ENCODE measurements around the gene PCSK6. TPM values are rescaled to one million over a fixed set of nuclear protein-coding genes. Genes with fewer than 3 reads are reported as not detected.

PCSK6 gene
- total and polyA plus RNA-seq, 2 experiments from 2014 or later = 0.38 TPM; not detected in 1

DNA sequence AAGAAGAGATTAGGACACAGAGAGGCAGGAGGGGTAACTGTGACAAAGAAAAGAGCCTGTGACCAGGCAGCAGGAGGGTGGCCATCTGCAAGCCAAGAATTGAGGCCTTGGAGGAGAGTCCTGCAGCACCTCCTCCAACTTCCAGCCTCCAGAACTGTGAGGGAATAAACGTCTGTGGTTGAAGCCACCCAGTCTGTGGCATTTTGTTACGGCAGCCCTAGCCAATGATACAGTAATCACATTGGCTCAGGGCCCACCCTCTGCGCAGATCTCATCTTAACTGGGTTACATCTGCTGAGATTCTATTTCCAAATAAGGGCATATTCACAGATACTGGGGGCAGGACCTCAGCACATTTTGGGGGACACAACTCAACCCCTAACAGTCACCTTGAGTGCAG, 223.5 kb downstream of the PCSK6 start:
- 59 to 64% methylated on average over 3 of the region's 3 CpGs for WGBS, 2 experiments (ENCODE audit: low coverage in 1 of 2, low lambda C conversion rate in 2 of 2, missing lambda C conversion rate in 2 of 2)
- H3K27ac ChIP-seq = peak overlapping the region; percentile 86
- in situ Hi-C loops (cut with MboI) = loop anchor here (10.0 to 25.0 kb wide), 2 partner anchors 354 to 651 kb away; partner anchors contain the start of gene LRRK1

DNA sequence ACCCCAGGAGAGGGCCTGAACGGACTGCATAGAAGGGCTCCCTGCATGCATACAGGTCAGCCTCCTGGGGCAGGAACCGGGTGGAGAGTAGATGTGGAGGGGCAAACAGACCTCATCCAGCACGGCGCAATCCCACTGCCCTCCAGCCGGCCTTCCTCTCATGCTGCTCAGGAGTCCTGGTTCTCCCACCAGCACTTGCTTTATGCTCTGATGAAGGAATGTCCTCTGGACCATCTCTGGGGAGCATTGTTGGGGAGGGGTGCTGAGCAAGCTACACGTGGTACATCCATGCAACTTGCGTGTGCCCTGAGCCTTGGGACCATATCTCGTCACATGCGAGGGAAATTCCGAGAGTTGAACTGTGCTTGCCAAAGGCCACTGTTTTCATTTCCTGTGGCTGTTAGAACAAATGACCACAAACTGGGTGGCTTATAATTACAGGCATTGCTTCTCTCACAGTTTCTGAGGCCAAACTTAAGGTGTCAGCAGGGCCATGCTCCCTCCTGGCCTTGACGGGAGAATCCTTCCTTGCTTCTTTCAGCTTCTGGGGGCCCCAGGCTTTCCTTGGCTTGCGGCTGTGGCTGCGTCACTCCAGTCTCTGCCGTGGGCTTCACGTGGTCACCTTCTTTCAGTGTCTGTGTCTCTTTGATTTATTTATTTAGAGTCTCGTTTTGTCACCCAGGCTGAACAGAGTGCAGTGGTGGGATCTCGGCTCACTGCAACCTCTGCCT, 224.4 kb downstream of the PCSK6 start:
- Histone ChIP-seq H3K4me1 (ENCODE audit: insufficient read depth) (peaks cover 33% of the 10 kb centered on the region), H3K4me3 (no peak overlapping the region), H3K9me3 (ENCODE audit: low read depth) (no peaks in the 10 kb centered on the region), H2AFZ (no peak overlapping the region), H3K27me3 (replicated peaks; ENCODE audit: insufficient read depth) (no peaks in the 10 kb centered on the region), H3F3A (ENCODE audit: insufficient read depth) (peaks cover 45% of the 10 kb centered on the region), H4K20me1 (ENCODE audit: insufficient read depth) (no peaks in the 10 kb centered on the region), H3K9ac (no peak overlapping the region), H3K36me3 (ENCODE audit: low read depth) (no peaks in the 10 kb centered on the region), H3K79me2 (ENCODE audit: insufficient read depth) (no peaks in the 10 kb centered on the region), H3K9me2 (ENCODE audit: insufficient read depth) (no peaks in the 10 kb centered on the region), H3K4me2 (ENCODE audit: unreplicated experiment) (no peak overlapping the region), H3K27ac (no peak overlapping the region)
- in situ Hi-C loops (cut with MboI) = loop anchor here (10.0 to 25.0 kb wide), 2 partner anchors 353 to 650 kb away; partner anchors contain the start of gene LRRK1
- no peak for DNase-seq
- TF ChIP-seq EZH2phosphoT487 (IDR thresholded peaks at IDR 0.05; ENCODE audit: insufficient read depth, low read depth) (no peak), EZH2 (IDR thresholded peaks at IDR 0.05; ENCODE audit: insufficient read depth, poor library complexity, severe bottlenecking) (no peak)
- WGBS, 2 experiments (ENCODE audit: low coverage in 1 of 2, low lambda C conversion rate in 2 of 2, missing lambda C conversion rate in 2 of 2) = 88% methylated on average over 17 of the region's 17 CpGs

More for the DNA sequence above, 223.5 kb downstream of the PCSK6 start:
- Histone ChIP-seq H3K9ac (no peak overlapping the region), H3F3A (ENCODE audit: insufficient read depth) (peaks cover 55% of the 10 kb centered on the region), H3K79me2 (ENCODE audit: insufficient read depth) (no peaks in the 10 kb centered on the region), H3K36me3 (ENCODE audit: low read depth) (peaks cover 3% of the 10 kb centered on the region; the same call in 1 of the 2 replicates), H3K4me2 (ENCODE audit: unreplicated experiment) (no peak overlapping the region), H4K20me1 (ENCODE audit: insufficient read depth) (no peaks in the 10 kb centered on the region), H3K4me1 (ENCODE audit: insufficient read depth) (peaks cover 33% of the 10 kb centered on the region), H3K27me3 (replicated peaks; ENCODE audit: insufficient read depth) (no peaks in the 10 kb centered on the region), H3K9me3 (ENCODE audit: low read depth) (no peaks in the 10 kb centered on the region), H3K4me3 (no peak overlapping the region), H2AFZ (no peak overlapping the region), H3K9me2 (ENCODE audit: insufficient read depth) (no peaks in the 10 kb centered on the region)
- DNase-seq = peak; percentile 33
- no peak for TF ChIP-seq EZH2 (IDR thresholded peaks at IDR 0.05; ENCODE audit: insufficient read depth, poor library complexity, severe bottlenecking)
- no peak for TF ChIP-seq EZH2phosphoT487 (IDR thresholded peaks at IDR 0.05; ENCODE audit: insufficient read depth, low read depth)

DNA sequence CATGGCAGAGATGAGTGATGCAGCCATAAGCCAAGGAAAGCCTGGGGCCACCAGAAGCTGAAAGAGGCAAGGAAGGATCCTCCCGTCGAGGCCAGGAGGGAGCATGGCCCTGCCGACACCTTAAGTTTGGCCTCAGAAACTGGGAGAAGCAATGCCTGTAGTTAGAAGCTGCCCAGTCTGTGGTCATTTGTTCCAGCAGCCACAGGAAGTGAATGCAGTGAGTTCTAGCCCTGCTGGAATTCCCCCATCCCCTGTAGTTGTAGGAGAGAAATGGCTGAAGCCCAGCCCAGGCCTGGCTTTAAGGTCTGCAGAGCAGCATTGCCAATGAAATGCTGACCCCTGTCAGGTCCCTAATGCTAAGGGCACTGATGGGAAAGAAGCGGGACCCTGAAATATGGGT, 225.5 kb downstream of the PCSK6 start:
- 93 to 96% methylated on average over 4 of the region's 4 CpGs for WGBS, 2 experiments (ENCODE audit: low coverage in 1 of 2, low lambda C conversion rate in 2 of 2, missing lambda C conversion rate in 2 of 2)
- H2AFZ ChIP-seq = no peak overlapping the region
- H3K4me3 ChIP-seq = no peak overlapping the region
- H3K9me2 ChIP-seq (ENCODE audit: insufficient read depth) = no peaks in the 10 kb centered on the region
- peaks cover 34% of the 10 kb centered on the region for H3F3A ChIP-seq (ENCODE audit: insufficient read depth)
- no peaks in the 10 kb centered on the region for H3K9me3 ChIP-seq (ENCODE audit: low read depth)
- H3K4me2 ChIP-seq (ENCODE audit: unreplicated experiment) = no peak overlapping the region
- H3K27ac ChIP-seq = no peak overlapping the region
- H3K36me3 ChIP-seq (ENCODE audit: low read depth) = no peaks in the 10 kb centered on the region
- no peak for TF ChIP-seq EZH2 (IDR thresholded peaks at IDR 0.05; ENCODE audit: insufficient read depth, poor library complexity, severe bottlenecking)
- no peak for TF ChIP-seq EZH2phosphoT487 (IDR thresholded peaks at IDR 0.05; ENCODE audit: insufficient read depth, low read depth)
- no peaks in the 10 kb centered on the region for H3K27me3 ChIP-seq (replicated peaks; ENCODE audit: insufficient read depth)
- peaks cover 33% of the 10 kb centered on the region for H3K4me1 ChIP-seq (ENCODE audit: insufficient read depth)
- in situ Hi-C loops (cut with MboI) = loop anchor here (10.0 to 25.0 kb wide), 2 partner anchors 352 to 649 kb away; partner anchors contain the start of gene LRRK1
- H3K9ac ChIP-seq = no peak overlapping the region
- DNase-seq = no peak
- no peaks in the 10 kb centered on the region for H3K79me2 ChIP-seq (ENCODE audit: insufficient read depth)
- no peaks in the 10 kb centered on the region for H4K20me1 ChIP-seq (ENCODE audit: insufficient read depth)

DNA sequence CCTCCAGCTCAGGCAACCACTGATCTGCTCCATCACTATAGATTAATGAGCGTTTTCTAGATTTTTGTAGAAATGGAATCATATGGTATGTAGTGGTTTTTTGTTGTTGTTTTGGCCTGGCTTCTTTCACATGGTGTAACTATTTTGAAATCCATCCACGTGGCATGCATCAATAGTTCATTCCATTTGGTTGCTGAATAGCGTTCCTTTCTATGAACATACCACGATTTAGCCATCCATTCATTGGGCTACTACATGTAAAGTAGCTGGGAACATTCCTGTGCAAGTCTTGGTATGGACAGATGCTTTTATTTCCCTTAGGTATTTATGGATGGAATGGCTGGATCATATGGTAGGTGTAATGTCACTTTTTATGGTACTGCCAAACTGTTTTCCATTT, 227.0 kb downstream of the PCSK6 start:
- Histone ChIP-seq H3K27ac (no peak overlapping the region), H3K36me3 (ENCODE audit: low read depth) (no peaks in the 10 kb centered on the region), H3K27me3 (replicated peaks; ENCODE audit: insufficient read depth) (no peaks in the 10 kb centered on the region), H2AFZ (no peak overlapping the region), H3F3A (ENCODE audit: insufficient read depth) (peaks cover 20% of the 10 kb centered on the region), H3K4me1 (ENCODE audit: insufficient read depth) (peaks cover 19% of the 10 kb centered on the region), H3K9me3 (ENCODE audit: low read depth) (no peaks in the 10 kb centered on the region), H3K9me2 (ENCODE audit: insufficient read depth) (no peaks in the 10 kb centered on the region), H3K79me2 (ENCODE audit: insufficient read depth) (no peaks in the 10 kb centered on the region), H3K4me2 (ENCODE audit: unreplicated experiment) (no peak overlapping the region), H3K9ac (no peak overlapping the region), H4K20me1 (ENCODE audit: insufficient read depth) (no peaks in the 10 kb centered on the region), H3K4me3 (no peak overlapping the region)
- no peak for TF ChIP-seq EZH2phosphoT487 (IDR thresholded peaks at IDR 0.05; ENCODE audit: insufficient read depth, low read depth)
- TF ChIP-seq EZH2 (IDR thresholded peaks at IDR 0.05; ENCODE audit: insufficient read depth, poor library complexity, severe bottlenecking) = no peak
- in situ Hi-C loops (cut with MboI) = loop anchor here (10.0 to 25.0 kb wide), 2 partner anchors 350 to 648 kb away; partner anchors contain the start of gene LRRK1
- no peak for DNase-seq
- 30 to 35% methylated on average over 4 of the region's 4 CpGs for WGBS, 2 experiments (ENCODE audit: low coverage in 1 of 2, low lambda C conversion rate in 2 of 2, missing lambda C conversion rate in 2 of 2)
